KG1 (cell line): ENCODE results near the gene CT45A5.
"Not testable (repeated sequence)": the region's sequence is repeated elsewhere in the genome, so short reads cannot be mapped to it uniquely, and the experiment has no call there.

ENCODE experiments used
- DNase-seq: peaks from one replicate; lab custom pipeline; 2025; lab: John Stamatoyannopoulos, UW

CT45A5 gene, protein sequence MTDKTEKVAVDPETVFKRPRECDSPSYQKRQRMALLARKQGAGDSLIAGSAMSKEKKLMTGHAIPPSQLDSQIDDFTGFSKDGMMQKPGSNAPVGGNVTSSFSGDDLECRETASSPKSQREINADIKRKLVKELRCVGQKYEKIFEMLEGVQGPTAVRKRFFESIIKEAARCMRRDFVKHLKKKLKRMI

GRCh38 chrX:135785403-135785802, at the start of gene CT45A5:
CT45A5 (minus strand) TSS chrX:135785503; CDS start chrX:135781729, 3,774 bp downstream.
- not testable (repeated sequence) for DNase-seq

GRCh38 chrX:135819912-135820311, 34.6 kb upstream of the CT45A5 start, which contains the start of gene CT45A2:
CT45A2 (minus strand) TSS chrX:135820012; CDS start chrX:135816265, 3,747 bp downstream.
- not testable (repeated sequence) for DNase-seq

GRCh38 chrX:135802687-135803086, 17.4 kb upstream of the CT45A5 start, which contains the start of gene CT45A6:
CT45A6 (minus strand) TSS chrX:135802787; CDS start chrX:135798993, 3,794 bp downstream.
- not testable (repeated sequence) for DNase-seq

- not testable (repeated sequence) for DNase-seq
Measured at GRCh38 chrX:135768091-135768490, 17.2 kb downstream of the CT45A5 start, which contains the start of gene CT45A3. CT45A3 (minus strand) TSS chrX:135768191; CDS start chrX:135764444, 3,747 bp downstream.

DNA sequence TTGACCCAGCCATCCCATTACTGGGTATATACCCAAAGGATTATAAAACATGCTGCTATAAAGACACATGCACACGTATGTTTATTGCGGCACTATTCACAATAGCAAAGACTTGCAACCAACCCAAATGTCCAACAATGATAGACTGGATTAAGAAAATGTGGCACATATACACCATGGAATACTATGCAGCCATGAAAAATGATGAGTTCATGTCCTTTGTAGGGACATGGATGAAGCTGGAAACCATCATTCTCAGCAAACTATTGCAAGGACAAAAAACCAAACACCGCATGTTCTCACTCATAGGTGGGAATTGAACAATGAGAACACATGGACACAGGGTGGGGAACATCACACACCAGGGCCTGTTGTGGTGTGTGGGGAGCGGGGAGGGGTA, 40.6 kb downstream of the CT45A5 start:
- not testable (repeated sequence) for DNase-seq

DNA sequence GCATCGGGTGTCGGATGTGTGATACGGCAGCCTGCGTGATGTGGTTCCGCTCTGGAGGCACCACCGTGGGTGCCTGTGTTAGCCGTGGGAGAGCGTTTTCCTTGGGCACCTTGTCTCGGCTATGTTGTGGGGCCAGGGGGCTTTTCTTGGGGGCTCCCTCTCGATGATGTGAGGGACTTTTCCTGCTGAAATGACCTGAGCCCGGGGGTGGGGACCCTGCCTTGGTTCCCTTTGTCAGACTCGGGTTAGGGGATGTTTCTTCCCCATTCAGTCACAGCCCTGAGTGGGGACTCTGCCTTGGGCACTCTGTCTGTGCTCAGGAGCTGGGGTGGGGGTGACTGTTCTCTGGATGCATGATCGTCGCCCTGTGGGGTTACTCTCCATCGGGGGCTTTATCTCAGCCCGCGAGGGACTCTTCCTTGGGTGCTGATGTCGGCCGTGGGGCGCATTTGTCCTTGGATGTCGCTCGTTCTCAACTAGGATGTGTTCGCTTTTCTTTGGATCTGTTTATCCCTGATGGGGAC, 44.0 kb downstream of the CT45A5 start:
- DNase-seq = no peak

GRCh38 chrX:135740681-135741149, 44.6 kb downstream of the CT45A5 start:
- DNase-seq = no peak

GRCh38 chrX:135737366-135738071, 47.8 kb downstream of the CT45A5 start:
- DNase-seq = no peak

GRCh38 chrX:135734666-135735065, 50.6 kb downstream of the CT45A5 start:
- DNase-seq = not testable (repeated sequence)
